Mucosa of gallbladder (tissue), 1 donor: ENCODE measurements around the gene CGRRF1. TPM values are rescaled to one million over a fixed set of nuclear protein-coding genes. Genes with fewer than 3 reads are reported as not detected.

ENCODE experiments used
- DNase-seq: peaks from one replicate; pipeline ENCODE4 v3.0.0-alpha.2; 2020; ENCODE audit warnings: low spot score
- total RNA-seq: library from RNA; stranded (reverse); gene quantifications from one replicate; pipeline ENCODE4 v1.2.1, GENCODE V29; 2021
- donor health status: DM: no; HTN: no; CAD: no.

CGRRF1 gene
- total RNA-seq, 1 donor from 2014 or later, result 17.6 TPM

DNA sequence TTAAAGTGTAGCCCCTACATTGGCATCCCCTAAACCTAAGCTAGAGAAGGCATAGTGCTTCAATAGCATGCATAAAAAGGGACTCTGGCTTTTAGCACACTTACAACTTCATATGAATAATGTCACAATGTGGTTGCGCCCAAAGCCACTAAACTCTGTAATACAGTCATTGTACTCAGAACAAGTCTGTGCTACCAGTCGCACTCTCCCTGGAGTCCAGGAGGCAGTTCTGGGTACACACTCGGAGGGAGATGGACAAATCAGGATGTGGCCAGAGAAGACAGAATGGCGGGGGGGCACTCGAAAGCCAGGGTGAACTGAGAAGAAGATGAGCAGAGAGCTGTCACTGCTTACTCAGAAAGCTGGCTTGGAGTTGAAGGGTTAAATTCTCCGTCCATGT lies 67.8 kb downstream of the CGRRF1 start:
- no peak for DNase-seq

DNA sequence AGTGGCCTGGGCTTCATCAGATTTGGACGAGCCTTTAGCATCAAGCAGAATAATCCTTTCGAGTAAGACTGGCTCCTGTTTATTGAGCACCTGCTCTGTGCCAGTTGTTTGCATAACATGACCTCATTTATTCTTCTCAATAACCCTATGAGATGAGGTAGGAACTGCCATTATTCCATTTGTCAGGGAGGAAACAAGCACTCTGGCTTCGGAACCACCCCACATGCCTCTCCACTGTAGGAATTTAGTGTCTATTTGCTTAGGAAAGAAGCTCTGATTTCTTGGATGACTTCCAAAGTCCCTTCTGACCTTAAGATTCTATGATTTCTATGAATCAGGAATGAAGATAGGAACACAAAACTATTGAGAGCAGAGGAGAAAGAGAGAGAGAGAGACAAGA lies 68.3 kb downstream of the CGRRF1 start:
- no peak for DNase-seq

DNA sequence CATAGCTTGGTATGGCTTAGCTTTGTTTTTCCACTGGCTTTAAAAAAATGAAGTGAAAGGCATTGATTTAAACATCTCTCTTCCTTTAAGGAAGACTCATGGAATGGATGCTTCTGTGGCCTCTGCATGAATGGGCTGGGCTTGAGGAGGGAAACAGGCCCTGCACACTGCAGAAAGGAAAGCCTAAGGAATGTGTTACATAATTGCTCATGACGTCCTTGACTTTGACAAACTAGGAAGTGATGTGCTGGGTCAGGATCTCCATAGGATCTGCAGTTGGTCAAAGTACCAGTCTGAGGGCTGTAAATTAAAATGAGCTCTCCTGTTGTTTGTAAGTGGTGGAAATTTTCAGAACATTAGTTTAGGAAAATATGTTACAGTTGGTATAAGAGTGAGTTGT lies 69.9 kb downstream of the CGRRF1 start:
- DNase-seq, result no peak

DNA sequence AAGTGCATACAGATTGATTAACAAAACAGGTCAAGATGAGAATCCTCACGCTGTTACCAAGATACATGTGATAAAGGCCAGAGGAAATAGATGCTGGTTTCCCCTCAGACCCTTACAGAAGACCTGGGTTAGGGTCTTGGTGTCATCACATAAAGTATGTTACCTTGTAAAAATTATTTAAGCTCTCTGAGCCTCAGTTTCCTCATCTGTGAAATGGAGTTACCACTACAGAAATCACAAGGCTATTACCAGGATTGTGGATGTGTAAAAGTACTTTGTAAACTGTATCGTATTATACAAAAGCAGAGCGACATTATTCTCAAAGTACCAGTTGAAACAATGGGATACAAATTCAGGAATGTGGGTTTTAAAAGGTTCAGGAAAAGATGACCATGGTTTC lies 71.2 kb downstream of the CGRRF1 start:
- DNase-seq, result no peak

DNA sequence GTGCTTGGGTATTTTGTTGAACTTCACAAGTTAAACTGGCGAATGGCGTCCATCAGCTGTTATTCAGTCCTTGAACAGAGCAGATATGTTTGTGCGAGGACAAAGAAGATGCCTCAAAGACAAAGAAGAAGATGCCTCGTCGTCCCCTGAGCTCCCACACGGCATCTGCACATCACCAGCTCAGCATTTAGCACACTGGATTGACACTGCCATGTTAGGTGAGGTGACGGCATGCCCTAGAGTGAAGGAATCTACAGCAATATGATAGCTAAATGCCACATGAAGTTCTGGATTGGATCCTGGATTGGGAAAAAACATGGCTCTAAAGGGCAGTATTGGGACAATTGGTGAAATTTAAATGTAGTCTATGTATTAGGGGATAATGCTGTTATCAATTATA lies 72.6 kb downstream of the CGRRF1 start:
- DNase-seq, result no peak

DNA sequence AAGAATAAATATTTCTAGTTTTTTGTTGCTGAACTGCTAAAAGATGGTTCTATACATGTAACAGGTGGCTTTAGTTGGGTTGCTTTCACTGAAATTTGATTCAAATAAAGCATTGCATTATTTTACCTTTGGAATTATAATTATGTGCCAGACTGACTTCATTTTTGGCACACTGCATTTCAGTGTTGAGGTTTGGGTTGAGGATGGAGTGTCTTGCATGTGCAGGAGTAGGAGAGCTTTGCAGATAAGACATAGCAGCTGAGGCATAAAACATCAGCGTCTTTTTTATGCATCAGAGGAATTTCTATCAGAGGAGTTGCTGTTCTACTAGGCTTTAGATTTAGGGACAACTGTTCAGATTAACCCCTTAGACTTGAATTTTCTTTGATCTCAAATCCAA lies 74.4 kb downstream of the CGRRF1 start:
- DNase-seq, result no peak

DNA sequence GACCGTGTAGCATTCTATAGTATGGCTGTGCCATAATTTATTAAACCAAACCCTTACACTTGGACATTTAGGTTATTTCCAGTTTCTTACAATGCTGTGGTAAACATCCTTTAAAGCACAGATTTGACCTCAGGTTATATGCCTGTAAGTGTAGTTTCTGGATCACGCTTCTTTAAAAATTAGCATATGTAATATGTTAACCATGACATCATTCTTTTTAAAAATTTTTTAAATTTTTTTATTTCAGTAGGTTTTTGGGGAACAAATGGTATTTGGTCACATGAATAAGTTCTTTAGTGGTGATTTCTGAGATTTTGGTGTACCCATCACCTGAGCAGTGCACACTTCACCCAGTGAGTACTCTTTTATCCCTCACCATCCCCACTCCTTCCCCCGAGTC lies 75.5 kb downstream of the CGRRF1 start:
- DNase-seq, result no peak

Other genes with a start within 250 kb of the CGRRF1 start
- gene CDKN3, start 112.9 kb upstream of the CGRRF1 start, total RNA-seq, result 2.1 TPM
- 98.5 TPM for gene CNIH1, start 68.5 kb upstream of the CGRRF1 start, total RNA-seq
- 27.9 TPM for gene GMFB, start 20.9 kb upstream of the CGRRF1 start, total RNA-seq
- gene SAMD4A, start 57.2 kb downstream of the CGRRF1 start, total RNA-seq, result 49.8 TPM